Endodermal cell (in vitro differentiated cells): Measurements from ENCODE around the gene MYCT1. TPM values are rescaled to one million over a fixed set of nuclear protein-coding genes. Genes with fewer than 3 reads are reported as not detected.

Experiments
- DNase-seq: peaks from one replicate; pipeline ENCODE4 v3.0.0-alpha.2; 2017
- H3K27ac ChIP-seq: 2 replicates; pipeline ENCODE4 v1.5.1; 2013; ENCODE audit warnings: mild to moderate bottlenecking, low read depth, low read length, moderate library complexity
- H3K27me3 ChIP-seq: 2 replicates; pipeline ENCODE4 v1.6.1; 2013; ENCODE audit warnings: mild to moderate bottlenecking, low read length, moderate library complexity; ENCODE audit not compliant: insufficient read depth, control insufficient read depth, poor library complexity, severe bottlenecking
- H3K36me3 ChIP-seq: 2 replicates; pipeline ENCODE4 v1.7.0; 2013; ENCODE audit warnings: mild to moderate bottlenecking, low read length, moderate library complexity; ENCODE audit not compliant: control insufficient read depth, insufficient read depth
- H3K4me1 ChIP-seq: one replicate; pipeline ENCODE4 v1.7.0; 2013; ENCODE audit warnings: low read length; ENCODE audit not compliant: control insufficient read depth, insufficient read depth
- H3K4me3 ChIP-seq: 2 replicates; pipeline ENCODE4 v1.5.1; 2013; ENCODE audit warnings: mild to moderate bottlenecking, low read length, moderate library complexity
- H3K9ac ChIP-seq: 2 replicates; pipeline ENCODE4 v1.6.1; 2013; ENCODE audit warnings: mild to moderate bottlenecking, low read length, moderate library complexity; ENCODE audit not compliant: poor library complexity, severe bottlenecking; ENCODE audit errors: extremely low read depth
- H3K9me3 ChIP-seq: 2 replicates; pipeline ENCODE4 v1.6.1; 2013; ENCODE audit warnings: mild to moderate bottlenecking, low read length, moderate library complexity; ENCODE audit not compliant: control insufficient read depth
- H3K27ac Mint-ChIP-seq: 2 replicates; pipeline ENCODE4 v1.8.0; 2020; ENCODE audit warnings: mixed read lengths
- H3K27me3 Mint-ChIP-seq: 2 replicates; pipeline ENCODE4 v1.8.0; 2021; ENCODE audit warnings: mild to moderate bottlenecking, mixed read lengths; ENCODE audit not compliant: insufficient read depth
- H3K36me3 Mint-ChIP-seq: 2 replicates; pipeline ENCODE4 v1.8.0; 2020; ENCODE audit warnings: low read depth, mixed read lengths
- H3K4me1 Mint-ChIP-seq: 2 replicates; pipeline ENCODE4 v1.8.0; 2020; ENCODE audit warnings: mixed read lengths
- H3K4me3 Mint-ChIP-seq: 2 replicates; pipeline ENCODE4 v1.8.0; 2020; ENCODE audit warnings: mild to moderate bottlenecking, moderate library complexity, mixed read lengths
- H3K9me3 Mint-ChIP-seq: 2 replicates; pipeline ENCODE4 v1.8.0; 2020; ENCODE audit warnings: mild to moderate bottlenecking, mixed read lengths
- WGBS, 2 experiments: methylation state at CpG; one replicate each; pipeline versions ENCODE4 v1.1.5 to v1.1.7; 2013; ENCODE audit warnings: missing lambda C conversion rate in 2 of 2, mixed read lengths in 1 of 2; ENCODE audit not compliant: insufficient coverage in 1 of 2, insufficient read length in 1 of 2; 5-methylcytosine and 5-hydroxymethylcytosine counted together
- total RNA-seq, 2 donors: library from RNA; stranded (reverse); fragmentation: NEBNext Ultra II Directional in 1 of 2; extraction: Animal tissue kit (Norgen Biotek cat#: 25700) in 1 of 2; gene quantifications; 2 replicates in 1 of 2; 3 replicates in 1 of 2; pipeline ENCODE4 v1.2.1, GENCODE V29; 2021
- TF ChIP-seq, protein P1 (sequence below): fragments of 200-600 bp; sonication (generic); conservative IDR thresholded peaks from 2 replicates; pipeline ENCODE4 v1.5.0; 2021; ENCODE audit warnings: antibody characterized with exemption, mild to moderate bottlenecking

Gene MYCT1
- total RNA-seq, 2 donors from 2014 or later, result 7.9 to 15.9 TPM

DNA sequence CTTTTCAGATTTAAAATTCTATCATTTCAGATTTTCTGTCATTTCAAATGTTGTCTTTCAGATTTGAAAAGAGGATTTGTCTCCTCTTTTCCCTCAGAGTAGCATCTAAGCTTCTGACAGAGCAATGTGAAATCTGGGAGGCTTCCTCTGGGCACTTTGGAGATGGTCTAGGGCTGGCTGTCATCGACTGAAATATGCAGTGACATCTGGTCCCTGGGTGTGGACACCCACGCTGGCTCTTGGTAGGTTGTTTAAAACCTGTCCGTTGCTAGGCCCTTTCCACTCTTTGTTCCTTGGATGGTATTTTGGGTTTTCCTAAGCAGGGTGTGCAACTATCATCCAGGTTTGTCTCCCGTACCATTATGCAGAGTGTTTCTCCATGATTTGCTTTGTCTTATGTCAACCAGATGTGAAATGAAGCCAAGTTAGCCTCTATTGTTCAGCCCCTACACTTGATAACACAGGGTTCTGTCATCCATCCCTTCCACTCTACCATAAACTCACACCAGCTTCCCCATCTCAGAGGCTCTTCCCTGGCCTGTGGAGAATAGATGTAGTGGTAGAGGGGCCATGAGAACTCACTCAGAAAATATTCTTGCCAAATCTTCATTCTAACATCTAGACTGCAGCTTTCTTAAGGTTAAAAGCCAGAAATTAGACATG, 47.9 kb downstream of the MYCT1 start:
- no peaks in the 10 kb centered on the region for H3K4me1 ChIP-seq
- Mint-ChIP-seq H3K27me3 (no peaks in the 10 kb centered on the region), H3K27ac (no peak overlapping the region), H3K9me3 (no peaks in the 10 kb centered on the region), H3K36me3 (no peaks in the 10 kb centered on the region), H3K4me3 (no peak overlapping the region), H3K4me1 (peaks cover 1% of the 10 kb centered on the region)
- DNase-seq, result no peak
- WGBS, 2 experiments, result 90 to 93% methylated on average over 2 to 4 of the region's 4 CpGs
- H3K27ac ChIP-seq, result no peak overlapping the region
- H3K27me3 ChIP-seq, result no peaks in the 10 kb centered on the region
- TF ChIP-seq, protein P1, sequence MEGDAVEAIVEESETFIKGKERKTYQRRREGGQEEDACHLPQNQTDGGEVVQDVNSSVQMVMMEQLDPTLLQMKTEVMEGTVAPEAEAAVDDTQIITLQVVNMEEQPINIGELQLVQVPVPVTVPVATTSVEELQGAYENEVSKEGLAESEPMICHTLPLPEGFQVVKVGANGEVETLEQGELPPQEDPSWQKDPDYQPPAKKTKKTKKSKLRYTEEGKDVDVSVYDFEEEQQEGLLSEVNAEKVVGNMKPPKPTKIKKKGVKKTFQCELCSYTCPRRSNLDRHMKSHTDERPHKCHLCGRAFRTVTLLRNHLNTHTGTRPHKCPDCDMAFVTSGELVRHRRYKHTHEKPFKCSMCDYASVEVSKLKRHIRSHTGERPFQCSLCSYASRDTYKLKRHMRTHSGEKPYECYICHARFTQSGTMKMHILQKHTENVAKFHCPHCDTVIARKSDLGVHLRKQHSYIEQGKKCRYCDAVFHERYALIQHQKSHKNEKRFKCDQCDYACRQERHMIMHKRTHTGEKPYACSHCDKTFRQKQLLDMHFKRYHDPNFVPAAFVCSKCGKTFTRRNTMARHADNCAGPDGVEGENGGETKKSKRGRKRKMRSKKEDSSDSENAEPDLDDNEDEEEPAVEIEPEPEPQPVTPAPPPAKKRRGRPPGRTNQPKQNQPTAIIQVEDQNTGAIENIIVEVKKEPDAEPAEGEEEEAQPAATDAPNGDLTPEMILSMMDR, result no peak
- H3K9me3 ChIP-seq, result no peaks in the 10 kb centered on the region
- H3K4me3 ChIP-seq, result no peak overlapping the region
- H3K9ac ChIP-seq, result no peak overlapping the region
- no peaks in the 10 kb centered on the region for H3K36me3 ChIP-seq

DNA sequence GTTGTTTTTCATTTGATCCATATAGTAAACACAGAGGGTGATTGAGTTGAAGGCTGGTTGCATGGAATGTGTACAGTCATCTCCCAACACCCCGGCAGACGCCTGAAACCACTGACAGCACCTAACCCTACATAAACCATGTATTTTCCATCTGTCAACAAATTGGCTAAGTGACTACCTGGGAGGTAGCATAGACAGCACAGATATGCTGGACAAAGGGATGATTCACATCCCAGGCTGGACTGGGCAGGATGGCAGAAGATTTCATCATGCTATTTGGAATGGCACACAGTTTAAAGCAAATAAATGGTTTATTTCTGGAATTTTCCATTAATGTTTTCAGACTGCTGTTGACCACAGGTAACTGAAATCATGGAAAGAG, 48.5 kb downstream of the MYCT1 start:
- no peaks in the 10 kb centered on the region for H3K36me3 ChIP-seq
- Mint-ChIP-seq H3K27ac (no peak overlapping the region), H3K9me3 (no peaks in the 10 kb centered on the region), H3K36me3 (no peaks in the 10 kb centered on the region), H3K4me3 (no peak overlapping the region), H3K4me1 (peaks cover 1% of the 10 kb centered on the region), H3K27me3 (no peaks in the 10 kb centered on the region)
- no peak for DNase-seq
- no peak overlapping the region for H3K27ac ChIP-seq
- H3K27me3 ChIP-seq, result no peaks in the 10 kb centered on the region
- H3K9ac ChIP-seq, result no peak overlapping the region
- 94% methylated on average over 2 of the region's 2 CpGs; no CpG with 5 or more reads in 1 of the 2 experiments for WGBS, 2 experiments
- no peaks in the 10 kb centered on the region for H3K9me3 ChIP-seq
- TF ChIP-seq, protein P1, result no peak
- no peaks in the 10 kb centered on the region for H3K4me1 ChIP-seq
- no peak overlapping the region for H3K4me3 ChIP-seq

DNA sequence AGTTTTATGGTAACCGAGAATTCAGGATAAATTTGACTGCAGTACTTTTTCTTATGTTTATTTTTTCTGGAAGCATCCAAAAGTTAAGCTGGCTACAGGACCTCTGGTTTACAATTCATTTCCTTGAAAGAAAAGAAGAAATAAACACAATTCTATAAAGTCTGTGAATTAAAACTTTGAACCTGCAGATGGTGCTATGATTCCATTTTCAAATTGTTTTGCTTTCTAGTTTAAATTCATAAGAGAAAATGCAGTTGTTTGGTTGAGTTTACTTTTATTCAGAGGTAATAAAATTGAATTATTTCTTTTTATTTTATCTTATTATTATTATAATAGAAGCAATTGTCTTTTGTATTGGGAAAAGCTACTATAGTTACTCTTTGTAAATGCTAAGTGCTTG, 51.1 kb downstream of the MYCT1 start:
- H3K36me3 ChIP-seq, result no peaks in the 10 kb centered on the region
- H3K9ac ChIP-seq, result no peak overlapping the region
- no peak overlapping the region for H3K4me3 ChIP-seq
- no peak for DNase-seq
- H3K9me3 ChIP-seq, result no peaks in the 10 kb centered on the region
- Mint-ChIP-seq H3K27ac (no peak overlapping the region), H3K27me3 (no peaks in the 10 kb centered on the region), H3K4me1 (peaks cover 1% of the 10 kb centered on the region), H3K4me3 (no peak overlapping the region), H3K36me3 (no peaks in the 10 kb centered on the region), H3K9me3 (no peaks in the 10 kb centered on the region)
- TF ChIP-seq, protein P1, result peak; percentile 61
- 57% methylated on average over 1 of the region's 1 CpG; no CpG with 5 or more reads in 1 of the 2 experiments for WGBS, 2 experiments
- no peaks in the 10 kb centered on the region for H3K27me3 ChIP-seq
- no peaks in the 10 kb centered on the region for H3K4me1 ChIP-seq
- no peak overlapping the region for H3K27ac ChIP-seq
